Measurements from ENCODE around the gene STARD13. TPM values are rescaled to one million over a fixed set of nuclear protein-coding genes. Genes with fewer than 3 reads are reported as not detected.

Gene STARD13
- total RNA-seq, 6 donors from 2014 or later, result 43.6 to 76.5 (median 63.7) TPM

- H3K4me3 ChIP-seq, result no peak overlapping the region
- DNase-seq, result no peak
- peaks cover 0 to 8% (median 2%) of the 10 kb centered on the region in 4 donors for H3K4me1 ChIP-seq
- H3K9me3 ChIP-seq, result peaks cover 0 to 10% (median 6%) of the 10 kb centered on the region in 4 donors
- 93 to 94% methylated on average over 3 of the region's 3 CpGs for WGBS, 2 donors
- TF ChIP-seq CTCF (IDR thresholded peaks at IDR 0.05) (no peak), POLR2A (IDR thresholded peaks at IDR 0.05) (no peak)
- no peak overlapping the region for H3K27ac ChIP-seq
- H3K36me3 ChIP-seq, result peaks cover 0 to 48% (median 9%) of the 10 kb centered on the region in 4 donors
- no peaks in the 10 kb centered on the region for H3K27me3 ChIP-seq
- ATAC-seq (ENCODE audit: low FRiP score in 2 of 2), result no peak
Observed at GRCh38 chr13:33158271-33158670, 127.3 kb downstream of the STARD13 start.

GRCh38 chr13:33154911-33155310 is 130.6 kb downstream of the STARD13 start:
- peak in 1 of 2 donors; percentile 16 for ATAC-seq (ENCODE audit: low FRiP score in 2 of 2)
- Histone ChIP-seq H3K4me3 (no peak overlapping the region), H3K4me1 (peaks cover 0 to 12% (median 4%) of the 10 kb centered on the region in 4 donors), H3K36me3 (peaks cover 0 to 33% (median 3%) of the 10 kb centered on the region in 4 donors), H3K9me3 (no peaks in the 10 kb centered on the region), H3K27ac (peak overlapping the region in 2 of 4 donors; percentile 62 to 72), H3K27me3 (no peaks in the 10 kb centered on the region)
- DNase-seq, result no peak
- 87 to 93% methylated on average over 5 of the region's 5 CpGs for WGBS, 2 donors
- TF ChIP-seq EP300 (IDR thresholded peaks at IDR 0.05) (no peak), CTCF (IDR thresholded peaks at IDR 0.05) (no peak), POLR2AphosphoS5 (IDR thresholded peaks at IDR 0.05) (no peak), POLR2A (IDR thresholded peaks at IDR 0.05) (no peak)

GRCh38 chr13:33153421-33154404 is 131.8 kb downstream of the STARD13 start:
- ATAC-seq (ENCODE audit: low FRiP score in 2 of 2) (peak; percentile 28 to 47), DNase-seq (peak in 1 of 2 donors; percentile 36)
- H3K36me3 ChIP-seq, result peaks cover 0 to 33% (median 2%) of the 10 kb centered on the region in 4 donors
- no peaks in the 10 kb centered on the region for H3K27me3 ChIP-seq
- 63 to 70% methylated on average over 15 to 17 of the region's 17 CpGs for WGBS, 2 donors
- H3K4me3 ChIP-seq, result no peak overlapping the region
- TF ChIP-seq POLR2AphosphoS5 (IDR thresholded peaks at IDR 0.05) (no peak), EP300 (IDR thresholded peaks at IDR 0.05) (peak in 1 of 4 donors; percentile 20)
- H3K27ac ChIP-seq, result peak overlapping the region; percentile 46 to 72 (median 57)
- H3K4me1 ChIP-seq, result peaks cover 0 to 12% (median 4%) of the 10 kb centered on the region in 4 donors
- no peaks in the 10 kb centered on the region for H3K9me3 ChIP-seq

- DNase-seq (no peak), ATAC-seq (ENCODE audit: low FRiP score in 2 of 2) (no peak)
- H3K27ac ChIP-seq, result peak overlapping the region in 1 of 4 donors; percentile 72
- WGBS, 2 donors, result 72 to 82% methylated on average over 3 of the region's 3 CpGs
- peaks cover 0 to 12% (median 4%) of the 10 kb centered on the region in 4 donors for H3K4me1 ChIP-seq
- H3K27me3 ChIP-seq, result no peaks in the 10 kb centered on the region
- TF ChIP-seq POLR2AphosphoS5 (IDR thresholded peaks at IDR 0.05) (no peak), CTCF (IDR thresholded peaks at IDR 0.05) (no peak), POLR2A (IDR thresholded peaks at IDR 0.05) (no peak), EP300 (IDR thresholded peaks at IDR 0.05) (no peak)
- peaks cover 0 to 22% (median 0%) of the 10 kb centered on the region in 4 donors for H3K36me3 ChIP-seq
- no peak overlapping the region for H3K4me3 ChIP-seq
- no peaks in the 10 kb centered on the region for H3K9me3 ChIP-seq
Observed at GRCh38 chr13:33152389-33152788, 133.2 kb downstream of the STARD13 start.

GRCh38 chr13:33150662-33151061 is 134.9 kb downstream of the STARD13 start:
- Histone ChIP-seq H3K27me3 (no peaks in the 10 kb centered on the region), H3K9me3 (no peaks in the 10 kb centered on the region), H3K27ac (peak overlapping the region in 1 of 4 donors; percentile 1), H3K36me3 (peaks cover 0 to 14% (median 0%) of the 10 kb centered on the region in 4 donors), H3K4me3 (no peak overlapping the region), H3K4me1 (peaks cover 0 to 14% (median 8%) of the 10 kb centered on the region in 4 donors)
- ATAC-seq (ENCODE audit: low FRiP score in 2 of 2) (no peak), DNase-seq (no peak)
- TF ChIP-seq EP300 (IDR thresholded peaks at IDR 0.05) (no peak), POLR2AphosphoS5 (IDR thresholded peaks at IDR 0.05) (no peak), CTCF (IDR thresholded peaks at IDR 0.05) (no peak), POLR2A (IDR thresholded peaks at IDR 0.05) (no peak)
- 94 to 98% methylated on average over 5 of the region's 5 CpGs for WGBS, 2 donors
